Astrocyte of the spinal cord (primary cell): ENCODE measurements around the gene TTC5.
"Not testable (repeated sequence)": the region's sequence is repeated elsewhere in the genome, so short reads cannot be mapped to it uniquely, and the experiment has no call there.

Source experiments
- DNase-seq: peaks from one replicate; pipeline ENCODE4 v3.0.0; 2011; ENCODE audit warnings: low read depth, low spot score
- H3K4me3 ChIP-seq: 2 replicates; pipeline ENCODE4 v1.5.1; 2011; ENCODE audit warnings: low read depth, mild to moderate bottlenecking, low read length, moderate library complexity
- CTCF ChIP-seq: IDR thresholded peaks from 2 replicates; pipeline ENCODE4 v1.5.1; 2012; ENCODE audit warnings: low read depth, mild to moderate bottlenecking, low read length, inconsistent platforms
- in situ Hi-C: cut with HindIII; loops from 2 replicates; pipeline ENCODE4 v1.10.0; 2017; ENCODE audit warnings: low sequenced_read_pairs

TTC5 gene

GRCh38 chr14:20314026-20314425, 8.3 kb upstream of the TTC5 start:
- TF ChIP-seq CTCF, result no peak
- no peak for DNase-seq
- in situ Hi-C loops, result no loop called here
- no peak overlapping the region for H3K4me3 ChIP-seq

- H3K4me3 ChIP-seq, result no peak overlapping the region
- no peak for TF ChIP-seq CTCF
- no peak for DNase-seq
- in situ Hi-C loops, result no loop called here
Observed at GRCh38 chr14:20306079-20306423, 300 bp upstream of the TTC5 start.

GRCh38 chr14:20302042-20302755, 3.6 kb downstream of the TTC5 start:
- DNase-seq, result peak; percentile 46
- TF ChIP-seq CTCF, result no peak
- in situ Hi-C loops, result no loop called here
- no peak overlapping the region for H3K4me3 ChIP-seq

- no peak overlapping the region for H3K4me3 ChIP-seq
- no peak for TF ChIP-seq CTCF
- in situ Hi-C loops, result no loop called here
- DNase-seq, result no peak
Observed at GRCh38 chr14:20295067-20295466, 10.7 kb downstream of the TTC5 start.

GRCh38 chr14:20294636-20295035, 11.1 kb downstream of the TTC5 start:
- no peak for TF ChIP-seq CTCF
- no peak for DNase-seq
- H3K4me3 ChIP-seq, result no peak overlapping the region
- in situ Hi-C loops, result no loop called here

GRCh38 chr14:20281998-20282397, 23.8 kb downstream of the TTC5 start:
- H3K4me3 ChIP-seq, in situ Hi-C loops, DNase-seq: not testable (repeated sequence)

- H3K4me3 ChIP-seq, in situ Hi-C loops, DNase-seq: not testable (repeated sequence)
Observed at GRCh38 chr14:20280265-20280664, 25.5 kb downstream of the TTC5 start.

- DNase-seq, result no peak
- TF ChIP-seq CTCF, result no peak
- in situ Hi-C loops, result no loop called here
- H3K4me3 ChIP-seq, result no peak overlapping the region
Observed at GRCh38 chr14:20278414-20278813, 27.3 kb downstream of the TTC5 start.
